SW480 (cell line): ENCODE results near the gene JUNB.

Experiments used
- DNase-seq: peaks from one replicate; pipeline ENCODE4 v3.0.0-alpha.2; 2016; ENCODE audit warnings: low spot score

Gene JUNB

GRCh38 chr19:12791345-12792050 is at the start of gene JUNB:
Gene JUNB (plus strand): TSS chr19:12791486. CDS start chr19:12791772, 286 bp downstream.
- DNase-seq: peak; percentile 93

- no peak for DNase-seq
Measured at GRCh38 chr19:12745166-12745897, 46.0 kb upstream of the JUNB start.

GRCh38 chr19:12748489-12748888 is 42.8 kb upstream of the JUNB start:
- DNase-seq: no peak

GRCh38 chr19:12749938-12750521 is 41.3 kb upstream of the JUNB start:
- DNase-seq: peak; percentile 49

GRCh38 chr19:12750851-12751250 is 40.4 kb upstream of the JUNB start:
- DNase-seq: no peak

- no peak for DNase-seq
Measured at GRCh38 chr19:12751635-12752034, 39.7 kb upstream of the JUNB start, which contains the start of gene BEST2. Gene BEST2 (plus strand): TSS chr19:12751791. CDS start chr19:12752593, 802 bp downstream.

- no peak for DNase-seq
Measured at GRCh38 chr19:12752056-12752781, 39.1 kb upstream of the JUNB start.

- DNase-seq: no peak
Measured at GRCh38 chr19:12754465-12755196, 36.7 kb upstream of the JUNB start.

GRCh38 chr19:12756150-12756883 is 35.0 kb upstream of the JUNB start:
- DNase-seq: no peak

- DNase-seq: peak; percentile 77
Measured at GRCh38 chr19:12757544-12758274, 33.6 kb upstream of the JUNB start.

- no peak for DNase-seq
Measured at GRCh38 chr19:12759686-12760085, 31.6 kb upstream of the JUNB start.

- no peak for DNase-seq
Measured at GRCh38 chr19:12763100-12763499, 28.2 kb upstream of the JUNB start.

GRCh38 chr19:12764698-12765097 is 26.6 kb upstream of the JUNB start:
- no peak for DNase-seq

GRCh38 chr19:12766051-12766521 is 25.2 kb upstream of the JUNB start:
- peak; percentile 90 for DNase-seq

- no peak for DNase-seq
Measured at GRCh38 chr19:12767150-12767549, 24.1 kb upstream of the JUNB start.

- no peak for DNase-seq
Measured at GRCh38 chr19:12767666-12768065, 23.6 kb upstream of the JUNB start.

GRCh38 chr19:12769689-12770088 is 21.6 kb upstream of the JUNB start:
- DNase-seq: no peak

GRCh38 chr19:12770922-12771321 is 20.4 kb upstream of the JUNB start:
- no peak for DNase-seq

GRCh38 chr19:12772323-12772722 is 19.0 kb upstream of the JUNB start:
- no peak for DNase-seq

GRCh38 chr19:12773571-12773970 is 17.7 kb upstream of the JUNB start:
- DNase-seq: no peak
